ENCODE results near the gene ADIPOR2. TPM values are rescaled to one million over a fixed set of nuclear protein-coding genes. Genes with fewer than 3 reads are reported as not detected.

The ADIPOR2 gene
- total RNA-seq, 1 donor from 2014 or later = 43.5 TPM

GRCh38 chr12:1832801-1833595 lies 142.1 kb downstream of the ADIPOR2 start:
- DNase-seq (ENCODE audit: extremely low spot score, unreplicated experiment) = no peak

GRCh38 chr12:1833596-1834028 lies 142.7 kb downstream of the ADIPOR2 start:
- Mint-ChIP-seq H3K36me3 (ENCODE audit: unreplicated experiment) (no peaks in the 10 kb centered on the region), H3K27me3 (ENCODE audit: unreplicated experiment) (peaks cover 23% of the 10 kb centered on the region)

More at GRCh38 chr12:1832801-1833595, 142.1 kb downstream of the ADIPOR2 start:
- Mint-ChIP-seq H3K27ac (ENCODE audit: unreplicated experiment) (no peak overlapping the region), H3K27me3 (ENCODE audit: unreplicated experiment) (peaks cover 25% of the 10 kb centered on the region), H3K4me1 (ENCODE audit: unreplicated experiment) (peaks cover 23% of the 10 kb centered on the region), H3K9me3 (ENCODE audit: unreplicated experiment) (no peaks in the 10 kb centered on the region), H3K4me3 (ENCODE audit: unreplicated experiment) (no peak overlapping the region), H3K36me3 (ENCODE audit: unreplicated experiment) (no peaks in the 10 kb centered on the region)
- TF ChIP-seq CTCF (IDR thresholded peaks at IDR 0.05) = no peak

GRCh38 chr12:1834186-1834925 lies 143.5 kb downstream of the ADIPOR2 start:
- Mint-ChIP-seq H3K4me1 (ENCODE audit: unreplicated experiment) (peaks cover 31% of the 10 kb centered on the region), H3K27me3 (ENCODE audit: unreplicated experiment) (peaks cover 22% of the 10 kb centered on the region), H3K36me3 (ENCODE audit: unreplicated experiment) (no peaks in the 10 kb centered on the region), H3K4me3 (ENCODE audit: unreplicated experiment) (no peak overlapping the region), H3K9me3 (ENCODE audit: unreplicated experiment) (no peaks in the 10 kb centered on the region), H3K27ac (ENCODE audit: unreplicated experiment) (no peak overlapping the region)
- no peak for TF ChIP-seq CTCF (IDR thresholded peaks at IDR 0.05)
- DNase-seq (ENCODE audit: extremely low spot score, unreplicated experiment) = no peak

More at GRCh38 chr12:1833596-1834028, 142.7 kb downstream of the ADIPOR2 start:
- Mint-ChIP-seq H3K4me3 (ENCODE audit: unreplicated experiment) (no peak overlapping the region), H3K4me1 (ENCODE audit: unreplicated experiment) (peaks cover 29% of the 10 kb centered on the region), H3K27ac (ENCODE audit: unreplicated experiment) (no peak overlapping the region), H3K9me3 (ENCODE audit: unreplicated experiment) (no peaks in the 10 kb centered on the region)
- no peak for TF ChIP-seq CTCF (IDR thresholded peaks at IDR 0.05)
- no peak for DNase-seq (ENCODE audit: extremely low spot score, unreplicated experiment)

- Mint-ChIP-seq H3K27ac (ENCODE audit: unreplicated experiment) (no peak overlapping the region), H3K9me3 (ENCODE audit: unreplicated experiment) (no peaks in the 10 kb centered on the region), H3K27me3 (ENCODE audit: unreplicated experiment) (peaks cover 22% of the 10 kb centered on the region), H3K4me3 (ENCODE audit: unreplicated experiment) (no peak overlapping the region), H3K36me3 (ENCODE audit: unreplicated experiment) (no peaks in the 10 kb centered on the region), H3K4me1 (ENCODE audit: unreplicated experiment) (peaks cover 31% of the 10 kb centered on the region)
- no peak for DNase-seq (ENCODE audit: extremely low spot score, unreplicated experiment)
- no peak for TF ChIP-seq CTCF (IDR thresholded peaks at IDR 0.05)
Observed at GRCh38 chr12:1835211-1836131, 144.6 kb downstream of the ADIPOR2 start.

All from osteocyte (in vitro differentiated cells).